Liver (tissue), 9 donors: ENCODE data around the gene OR2AG1. TPM values are rescaled to one million over a fixed set of nuclear protein-coding genes. Genes with fewer than 3 reads are reported as not detected.

Source experiments
- DNase-seq: peaks from one replicate; pipeline ENCODE4 v3.0.0-alpha.2; 2017; ENCODE audit warnings: low spot score
- H3K27ac ChIP-seq, 2 donors: one replicate each; pipeline ENCODE4 v1.7.0; 2013; ENCODE audit warnings: inconsistent platforms in 2 of 2, low read length in 2 of 2, control low read depth in 1 of 2, low read depth in 1 of 2, mild to moderate bottlenecking in 1 of 2
- H3K27me3 ChIP-seq, 4 donors: one replicate each; pipeline versions ENCODE4 v1.6.1 to v1.7.0; 2013; ENCODE audit warnings: low read length in 3 of 4, inconsistent platforms in 1 of 4, mild to moderate bottlenecking in 1 of 4, moderate library complexity in 1 of 4; ENCODE audit not compliant: control insufficient read depth in 4 of 4, insufficient read depth in 4 of 4
- H3K36me3 ChIP-seq, 4 donors: one replicate each; pipeline versions ENCODE4 v1.6.1 to v1.7.0; 2013; ENCODE audit warnings: low read length in 3 of 4, mild to moderate bottlenecking in 3 of 4, low read depth in 1 of 4, moderate library complexity in 1 of 4; ENCODE audit not compliant: control insufficient read depth in 4 of 4, insufficient read depth in 3 of 4
- H3K4me1 ChIP-seq, 4 donors: one replicate each; pipeline versions ENCODE4 v1.6.1 to v1.7.0; 2013; ENCODE audit warnings: low read length in 3 of 4, mild to moderate bottlenecking in 3 of 4, moderate library complexity in 1 of 4; ENCODE audit not compliant: control insufficient read depth in 4 of 4, insufficient read depth in 4 of 4
- H3K4me3 ChIP-seq, 3 donors: one replicate each; pipeline versions ENCODE4 v1.6.1 to v1.7.0; 2013; ENCODE audit warnings: low read length in 3 of 3, control low read depth in 1 of 3, low read depth in 1 of 3, mild to moderate bottlenecking in 1 of 3
- H3K9ac ChIP-seq, 2 donors: one replicate each; pipeline ENCODE4 v1.7.0; 2013; ENCODE audit warnings: low read length in 2 of 2, mild to moderate bottlenecking in 2 of 2, moderate library complexity in 2 of 2, control low read depth in 1 of 2, low read depth in 1 of 2
- H3K9me3 ChIP-seq, 4 donors: one replicate each; pipeline versions ENCODE4 v1.6.1 to v1.7.0; 2013; ENCODE audit warnings: low read length in 3 of 4; ENCODE audit not compliant: control insufficient read depth in 4 of 4
- EGR1 ChIP-seq, 2 donors: IDR thresholded peaks; 2 replicates each; pipeline ENCODE4 v1.6.1; 2016 to 2018; ENCODE audit warnings: antibody characterized with exemption in 2 of 2, low read depth in 2 of 2
- FOXA1 ChIP-seq: IDR thresholded peaks from 2 replicates; pipeline ENCODE4 v1.6.1; 2016; ENCODE audit warnings: antibody characterized with exemption
- GABPA ChIP-seq, 2 donors: IDR thresholded peaks in 1 of 2; conservative IDR thresholded peaks in 1 of 2; 2 replicates each; pipeline ENCODE4 v1.6.1; 2016; ENCODE audit warnings: antibody characterized with exemption in 2 of 2, mild to moderate bottlenecking in 1 of 2, moderate library complexity in 1 of 2
- HNF4A ChIP-seq, 2 donors: conservative IDR thresholded peaks; 2 replicates each; pipeline ENCODE4 v1.6.1; 2016; ENCODE audit warnings: antibody characterized with exemption in 2 of 2, mild to moderate bottlenecking in 2 of 2
- HNF4G ChIP-seq: IDR thresholded peaks from 2 replicates; pipeline ENCODE4 v1.6.1; 2016; ENCODE audit warnings: antibody characterized with exemption
- JUND ChIP-seq, 2 donors: IDR thresholded peaks; 2 replicates each; pipeline ENCODE4 v1.6.1; 2016; ENCODE audit warnings: antibody characterized with exemption in 2 of 2
- NR2F2 ChIP-seq: IDR thresholded peaks from 2 replicates; pipeline ENCODE4 v1.6.1; 2016; ENCODE audit warnings: antibody characterized with exemption
- RAD21 ChIP-seq, 2 donors: IDR thresholded peaks; 2 replicates each; pipeline ENCODE4 v1.6.1; 2016; ENCODE audit warnings: antibody characterized with exemption in 2 of 2, mild to moderate bottlenecking in 2 of 2
- RXRA ChIP-seq, 2 donors: IDR thresholded peaks; 2 replicates each; pipeline ENCODE4 v1.6.1; 2017 to 2018; ENCODE audit warnings: antibody characterized with exemption in 2 of 2, mild to moderate bottlenecking in 1 of 2
- SP1 ChIP-seq: IDR thresholded peaks from 2 replicates; pipeline ENCODE4 v1.6.1; 2018; ENCODE audit warnings: antibody characterized with exemption, mild to moderate bottlenecking
- TAF1 ChIP-seq: conservative IDR thresholded peaks from 2 replicates; pipeline ENCODE4 v1.6.1; 2016; ENCODE audit warnings: antibody characterized with exemption, mild to moderate bottlenecking
- YY1 ChIP-seq: IDR thresholded peaks from 2 replicates; pipeline ENCODE4 v1.6.1; 2016; ENCODE audit warnings: antibody characterized with exemption, mild to moderate bottlenecking
- WGBS: extraction: QIAGEN DNeasy Blood & Tissue Kit; methylation state at CpG from one replicate; pipeline ENCODE4 v1.1.7; 2013; 5-methylcytosine and 5-hydroxymethylcytosine counted together
- polyA plus RNA-seq, 2 donors: library from polyadenylated mRNA; stranded (reverse) in 1 of 2; unstranded in 1 of 2; fragments of 200-250 nt in 1 of 2; fragments of >200 nt in 1 of 2; fragmentation: Nextera tagmentation in 1 of 2; extraction: Ambion mirVana in 1 of 2; gene quantifications; one replicate each; pipeline versions ENCODE4 v1.2.1 to v1.2.3, GENCODE V29; 2013 to 2015
- total RNA-seq, 2 donors: library from RNA; depleted of rRNA; stranded (reverse); fragments of >200 nt; gene quantifications; one replicate each; pipeline ENCODE4 v1.2.3, GENCODE V29; 2014
- TF ChIP-seq, protein P1 (sequence below): fragments of 150-350 bp; IDR thresholded peaks from 2 replicates; pipeline ENCODE4 v1.5.1; 2017; ENCODE audit warnings: improper control_type of control experiment, low read depth, low read length; ENCODE audit not compliant: missing input control
- TF ChIP-seq, protein P2 (sequence below): IDR thresholded peaks from 2 replicates; pipeline ENCODE4 v1.6.1; 2016; ENCODE audit warnings: antibody characterized with exemption
- TF ChIP-seq, protein P3 (sequence below): IDR thresholded peaks from 2 replicates; pipeline ENCODE4 v1.6.1; 2016; ENCODE audit warnings: antibody characterized with exemption
- TF ChIP-seq, protein P4 (sequence below): IDR thresholded peaks from 2 replicates; pipeline ENCODE4 v1.6.1; 2016; ENCODE audit warnings: antibody characterized with exemption
- TF ChIP-seq, protein P5 (sequence below): IDR thresholded peaks from 2 replicates; pipeline ENCODE4 v1.6.1; 2016; ENCODE audit warnings: antibody characterized with exemption, mild to moderate bottlenecking
- donor health status: healthy.
- donor health status: healthy.
- donor health status: healthy.
- donor health status: healthy.
- donor health status: healthy.

OR2AG1 gene
- total and polyA plus RNA-seq, 4 donors, result not detected

DNA sequence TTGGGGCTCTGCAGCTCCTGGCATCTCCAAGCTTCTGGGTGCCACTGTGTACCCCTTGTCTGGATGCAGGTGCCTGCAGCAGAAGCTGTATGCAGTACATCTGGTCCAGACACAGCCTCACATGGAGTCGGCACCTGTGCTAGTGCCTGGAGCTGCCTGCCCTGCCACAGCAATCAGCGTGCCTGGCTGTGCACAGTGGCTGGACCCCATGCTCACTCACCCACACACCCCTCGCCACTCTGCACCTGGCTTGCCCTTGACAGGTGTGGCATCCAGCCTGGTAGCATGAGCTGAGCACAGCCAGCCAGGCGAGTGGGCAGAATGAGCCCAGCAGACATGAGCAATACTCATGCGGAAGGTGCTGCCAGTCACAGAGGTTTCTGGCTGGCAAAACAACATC lies 36.1 kb downstream of the OR2AG1 start:
- WGBS, result 92% methylated on average over 5 of the region's 5 CpGs
- no peaks in the 10 kb centered on the region for H3K4me1 ChIP-seq

More for the DNA sequence above, 36.1 kb downstream of the OR2AG1 start:
- H3K27me3 ChIP-seq, result no peaks in the 10 kb centered on the region
- H3K9me3 ChIP-seq, result peaks cover 0 to 11% (median 0%) of the 10 kb centered on the region in 4 donors
- no peaks in the 10 kb centered on the region for H3K36me3 ChIP-seq
- TF ChIP-seq, protein P1, sequence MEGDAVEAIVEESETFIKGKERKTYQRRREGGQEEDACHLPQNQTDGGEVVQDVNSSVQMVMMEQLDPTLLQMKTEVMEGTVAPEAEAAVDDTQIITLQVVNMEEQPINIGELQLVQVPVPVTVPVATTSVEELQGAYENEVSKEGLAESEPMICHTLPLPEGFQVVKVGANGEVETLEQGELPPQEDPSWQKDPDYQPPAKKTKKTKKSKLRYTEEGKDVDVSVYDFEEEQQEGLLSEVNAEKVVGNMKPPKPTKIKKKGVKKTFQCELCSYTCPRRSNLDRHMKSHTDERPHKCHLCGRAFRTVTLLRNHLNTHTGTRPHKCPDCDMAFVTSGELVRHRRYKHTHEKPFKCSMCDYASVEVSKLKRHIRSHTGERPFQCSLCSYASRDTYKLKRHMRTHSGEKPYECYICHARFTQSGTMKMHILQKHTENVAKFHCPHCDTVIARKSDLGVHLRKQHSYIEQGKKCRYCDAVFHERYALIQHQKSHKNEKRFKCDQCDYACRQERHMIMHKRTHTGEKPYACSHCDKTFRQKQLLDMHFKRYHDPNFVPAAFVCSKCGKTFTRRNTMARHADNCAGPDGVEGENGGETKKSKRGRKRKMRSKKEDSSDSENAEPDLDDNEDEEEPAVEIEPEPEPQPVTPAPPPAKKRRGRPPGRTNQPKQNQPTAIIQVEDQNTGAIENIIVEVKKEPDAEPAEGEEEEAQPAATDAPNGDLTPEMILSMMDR, result no peak
- TF ChIP-seq, protein P2, sequence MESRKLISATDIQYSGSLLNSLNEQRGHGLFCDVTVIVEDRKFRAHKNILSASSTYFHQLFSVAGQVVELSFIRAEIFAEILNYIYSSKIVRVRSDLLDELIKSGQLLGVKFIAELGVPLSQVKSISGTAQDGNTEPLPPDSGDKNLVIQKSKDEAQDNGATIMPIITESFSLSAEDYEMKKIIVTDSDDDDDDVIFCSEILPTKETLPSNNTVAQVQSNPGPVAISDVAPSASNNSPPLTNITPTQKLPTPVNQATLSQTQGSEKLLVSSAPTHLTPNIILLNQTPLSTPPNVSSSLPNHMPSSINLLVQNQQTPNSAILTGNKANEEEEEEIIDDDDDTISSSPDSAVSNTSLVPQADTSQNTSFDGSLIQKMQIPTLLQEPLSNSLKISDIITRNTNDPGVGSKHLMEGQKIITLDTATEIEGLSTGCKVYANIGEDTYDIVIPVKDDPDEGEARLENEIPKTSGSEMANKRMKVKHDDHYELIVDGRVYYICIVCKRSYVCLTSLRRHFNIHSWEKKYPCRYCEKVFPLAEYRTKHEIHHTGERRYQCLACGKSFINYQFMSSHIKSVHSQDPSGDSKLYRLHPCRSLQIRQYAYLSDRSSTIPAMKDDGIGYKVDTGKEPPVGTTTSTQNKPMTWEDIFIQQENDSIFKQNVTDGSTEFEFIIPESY, result no peak
- TF ChIP-seq HNF4G (no peak), YY1 (no peak), SP1 (no peak), NR2F2 (no peak), RXRA (IDR thresholded peaks at IDR 0.05) (no peak), JUND (IDR thresholded peaks at IDR 0.05) (no peak), FOXA1 (no peak), RAD21 (IDR thresholded peaks at IDR 0.05) (no peak), EGR1 (IDR thresholded peaks at IDR 0.05; ENCODE audit: low read depth in 2 of 2) (no peak), HNF4A (conservative IDR thresholded peaks at IDR 0.05) (no peak), TAF1 (no peak), GABPA (IDR thresholded peaks at IDR 0.05 in 1 of 2, conservative IDR thresholded peaks at IDR 0.05 in 1 of 2) (no peak)
- TF ChIP-seq, protein P3, sequence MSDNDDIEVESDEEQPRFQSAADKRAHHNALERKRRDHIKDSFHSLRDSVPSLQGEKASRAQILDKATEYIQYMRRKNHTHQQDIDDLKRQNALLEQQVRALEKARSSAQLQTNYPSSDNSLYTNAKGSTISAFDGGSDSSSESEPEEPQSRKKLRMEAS, result no peak
- TF ChIP-seq, protein P4, sequence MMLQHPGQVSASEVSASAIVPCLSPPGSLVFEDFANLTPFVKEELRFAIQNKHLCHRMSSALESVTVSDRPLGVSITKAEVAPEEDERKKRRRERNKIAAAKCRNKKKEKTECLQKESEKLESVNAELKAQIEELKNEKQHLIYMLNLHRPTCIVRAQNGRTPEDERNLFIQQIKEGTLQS, result no peak
- TF ChIP-seq, protein P5, sequence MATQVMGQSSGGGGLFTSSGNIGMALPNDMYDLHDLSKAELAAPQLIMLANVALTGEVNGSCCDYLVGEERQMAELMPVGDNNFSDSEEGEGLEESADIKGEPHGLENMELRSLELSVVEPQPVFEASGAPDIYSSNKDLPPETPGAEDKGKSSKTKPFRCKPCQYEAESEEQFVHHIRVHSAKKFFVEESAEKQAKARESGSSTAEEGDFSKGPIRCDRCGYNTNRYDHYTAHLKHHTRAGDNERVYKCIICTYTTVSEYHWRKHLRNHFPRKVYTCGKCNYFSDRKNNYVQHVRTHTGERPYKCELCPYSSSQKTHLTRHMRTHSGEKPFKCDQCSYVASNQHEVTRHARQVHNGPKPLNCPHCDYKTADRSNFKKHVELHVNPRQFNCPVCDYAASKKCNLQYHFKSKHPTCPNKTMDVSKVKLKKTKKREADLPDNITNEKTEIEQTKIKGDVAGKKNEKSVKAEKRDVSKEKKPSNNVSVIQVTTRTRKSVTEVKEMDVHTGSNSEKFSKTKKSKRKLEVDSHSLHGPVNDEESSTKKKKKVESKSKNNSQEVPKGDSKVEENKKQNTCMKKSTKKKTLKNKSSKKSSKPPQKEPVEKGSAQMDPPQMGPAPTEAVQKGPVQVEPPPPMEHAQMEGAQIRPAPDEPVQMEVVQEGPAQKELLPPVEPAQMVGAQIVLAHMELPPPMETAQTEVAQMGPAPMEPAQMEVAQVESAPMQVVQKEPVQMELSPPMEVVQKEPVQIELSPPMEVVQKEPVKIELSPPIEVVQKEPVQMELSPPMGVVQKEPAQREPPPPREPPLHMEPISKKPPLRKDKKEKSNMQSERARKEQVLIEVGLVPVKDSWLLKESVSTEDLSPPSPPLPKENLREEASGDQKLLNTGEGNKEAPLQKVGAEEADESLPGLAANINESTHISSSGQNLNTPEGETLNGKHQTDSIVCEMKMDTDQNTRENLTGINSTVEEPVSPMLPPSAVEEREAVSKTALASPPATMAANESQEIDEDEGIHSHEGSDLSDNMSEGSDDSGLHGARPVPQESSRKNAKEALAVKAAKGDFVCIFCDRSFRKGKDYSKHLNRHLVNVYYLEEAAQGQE, result no peak
- no peak overlapping the region for H3K9ac ChIP-seq
- no peak for DNase-seq
- no peak overlapping the region for H3K4me3 ChIP-seq
- H3K27ac ChIP-seq, result no peak overlapping the region
